Glomerular endothelial cell (primary cell): ENCODE data around the gene PCGF2. TPM values are rescaled to one million over a fixed set of nuclear protein-coding genes. Genes with fewer than 3 reads are reported as not detected.

Experiments
- DNase-seq: peaks from one replicate; pipeline ENCODE4 v3.0.0-alpha.2; 2011; ENCODE audit warnings: low read depth, low spot score; ENCODE audit errors: extremely low read depth
- total RNA-seq: library from RNA; depleted of rRNA; stranded (reverse); fragments of >200 nt; gene quantifications from 2 replicates; pipeline ENCODE4 v1.2.3, GENCODE V29; 2015

PCGF2 gene
- total RNA-seq, 1 donor from 2014 or later, result 24.1 TPM

- no peak for DNase-seq
Observed at GRCh38 chr17:38704606-38705522, 43.3 kb downstream of the PCGF2 start, which contains the start of gene MLLT6. TSS of gene MLLT6 (plus strand) at chr17:38705273. CDS start at chr17:38705633, 360 bp downstream.

DNA sequence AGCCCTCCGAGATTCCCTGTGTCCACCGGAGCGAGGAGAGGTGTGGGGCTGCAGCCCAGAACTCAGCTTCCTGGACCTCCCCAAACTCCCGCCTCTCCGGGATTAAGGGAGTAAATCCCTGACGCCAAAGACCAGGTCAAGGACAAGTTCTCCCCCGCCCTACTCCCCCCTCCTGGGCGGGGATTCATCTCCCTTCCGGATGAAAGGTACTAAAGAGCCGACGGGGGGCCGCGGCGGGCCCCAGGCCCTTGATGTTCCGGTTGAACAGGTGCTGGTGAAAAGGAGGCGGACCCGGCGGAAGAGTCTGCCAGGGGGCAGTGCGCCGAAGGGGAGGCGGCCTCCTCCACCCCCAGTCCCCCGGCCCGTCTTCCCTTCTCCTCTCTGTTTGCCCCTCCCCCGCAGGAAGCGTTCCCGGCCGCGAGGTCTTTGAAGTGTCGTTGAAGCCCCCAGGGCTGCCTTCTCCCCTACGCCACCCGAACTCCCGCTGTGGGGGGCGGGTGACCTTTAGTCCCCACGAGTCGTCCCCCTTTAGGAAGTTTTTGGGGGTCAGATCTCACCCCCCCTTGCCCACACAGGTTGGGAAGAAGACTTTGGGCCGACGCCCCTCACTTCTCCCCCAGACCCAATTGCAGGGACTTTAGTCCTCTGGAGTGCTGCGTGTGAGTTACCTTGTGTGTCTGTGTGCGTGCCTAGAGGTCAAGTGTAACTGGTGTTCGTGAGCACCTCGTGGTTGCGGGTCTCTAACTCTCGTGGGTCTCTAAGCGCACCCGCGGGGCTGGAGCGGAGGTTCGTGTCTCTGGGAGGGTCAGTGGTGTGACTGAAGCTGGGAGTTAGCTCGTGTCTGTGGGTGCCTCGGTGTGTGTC is 44.2 kb downstream of the PCGF2 start:
- DNase-seq, result no peak

DNA sequence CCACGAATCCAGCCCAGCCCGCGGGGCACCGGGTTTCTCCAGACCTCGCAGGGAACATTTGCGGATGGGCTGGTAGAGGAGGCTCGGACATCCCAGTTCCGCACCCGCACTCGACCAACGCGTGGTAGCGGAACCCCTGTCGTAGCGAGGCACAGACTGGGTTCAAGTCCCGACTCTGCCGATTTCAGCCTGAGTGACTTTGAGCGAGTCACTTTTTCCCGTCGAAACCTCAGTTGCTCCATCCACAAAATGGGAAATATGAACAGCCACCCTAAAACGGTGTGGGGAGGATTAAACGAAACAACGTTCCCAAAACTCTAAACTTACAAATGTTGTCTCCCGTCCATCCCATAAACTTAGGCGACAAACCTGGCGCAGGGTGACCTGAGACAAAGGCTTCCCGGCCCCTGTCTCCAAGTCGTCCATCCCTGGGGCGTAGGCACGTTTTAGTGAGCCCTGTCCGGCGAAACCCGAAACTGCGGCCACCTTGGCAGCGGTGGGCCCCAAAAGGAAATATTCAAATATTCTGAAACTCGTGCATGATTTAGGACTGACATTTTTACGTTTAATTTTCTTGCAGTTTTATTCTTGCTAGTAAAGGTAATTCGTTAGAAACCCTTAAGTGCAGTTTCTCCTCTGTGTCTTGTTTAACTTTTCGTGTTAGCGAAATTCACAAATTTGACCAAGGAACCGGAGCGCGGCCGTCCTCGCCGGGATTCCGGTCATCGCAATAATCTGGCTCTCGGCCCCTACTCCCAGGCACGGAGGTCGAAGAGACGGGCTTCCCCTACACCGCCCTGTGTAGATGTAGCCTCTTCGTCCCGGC is 45.0 kb downstream of the PCGF2 start:
- no peak for DNase-seq

DNA sequence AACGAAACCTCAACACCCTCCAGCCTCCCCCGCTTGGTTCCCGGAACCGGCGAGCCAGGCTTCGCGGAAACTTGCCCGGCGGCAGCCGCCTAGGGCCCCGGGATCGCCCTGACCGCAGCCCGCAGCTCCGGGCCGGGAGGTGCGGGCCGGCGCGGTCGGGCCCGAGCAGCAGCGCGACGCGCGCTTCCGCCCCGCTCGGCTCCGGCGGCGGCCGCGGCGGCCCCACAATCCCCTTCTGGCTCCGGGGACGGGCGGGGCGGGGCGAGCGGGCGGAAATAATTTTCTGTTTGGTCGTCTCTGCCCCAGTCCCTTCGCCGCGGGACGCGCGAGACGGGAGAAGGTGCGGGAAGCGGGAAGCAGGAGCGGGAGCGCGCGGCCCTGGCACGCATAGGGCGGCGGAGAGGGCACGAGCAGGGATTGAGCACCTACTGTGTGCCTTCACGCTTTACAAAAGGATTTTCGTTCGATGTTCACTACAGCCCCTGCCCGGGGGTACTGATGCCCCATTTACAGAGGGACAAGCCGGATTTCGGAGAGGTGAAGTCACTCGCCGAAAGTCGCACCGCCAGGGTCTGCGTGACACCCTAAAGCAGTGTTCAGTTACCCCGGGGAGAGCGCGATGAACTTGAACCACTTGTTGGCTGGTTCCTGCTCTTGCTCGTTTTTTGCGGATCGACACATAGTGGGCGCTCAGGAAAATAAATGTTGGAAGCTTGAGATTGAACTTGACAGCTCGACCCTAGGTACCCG is 45.8 kb downstream of the PCGF2 start:
- DNase-seq, result no peak

GRCh38 chr17:38701504-38702165 is 46.5 kb downstream of the PCGF2 start:
- DNase-seq, result no peak

DNA sequence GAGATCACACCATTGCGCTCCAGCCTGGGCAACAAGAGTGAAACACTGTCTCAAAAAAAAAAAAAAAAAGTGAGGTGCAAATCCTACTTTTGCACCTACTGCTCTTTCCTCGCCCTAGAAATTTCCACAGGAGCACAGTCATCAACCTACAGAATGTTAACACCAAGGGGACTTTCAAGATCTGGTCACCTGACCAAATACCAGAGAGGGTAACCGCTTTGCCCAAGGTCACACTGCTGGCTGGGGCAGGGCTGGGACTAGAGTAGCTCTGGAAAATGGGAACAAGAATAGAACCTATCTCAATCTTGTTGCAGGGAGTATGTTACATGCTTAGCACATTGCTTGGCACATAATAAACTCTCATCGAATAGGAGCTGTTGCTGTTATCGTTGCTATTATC is 49.4 kb downstream of the PCGF2 start:
- DNase-seq, result no peak

DNA sequence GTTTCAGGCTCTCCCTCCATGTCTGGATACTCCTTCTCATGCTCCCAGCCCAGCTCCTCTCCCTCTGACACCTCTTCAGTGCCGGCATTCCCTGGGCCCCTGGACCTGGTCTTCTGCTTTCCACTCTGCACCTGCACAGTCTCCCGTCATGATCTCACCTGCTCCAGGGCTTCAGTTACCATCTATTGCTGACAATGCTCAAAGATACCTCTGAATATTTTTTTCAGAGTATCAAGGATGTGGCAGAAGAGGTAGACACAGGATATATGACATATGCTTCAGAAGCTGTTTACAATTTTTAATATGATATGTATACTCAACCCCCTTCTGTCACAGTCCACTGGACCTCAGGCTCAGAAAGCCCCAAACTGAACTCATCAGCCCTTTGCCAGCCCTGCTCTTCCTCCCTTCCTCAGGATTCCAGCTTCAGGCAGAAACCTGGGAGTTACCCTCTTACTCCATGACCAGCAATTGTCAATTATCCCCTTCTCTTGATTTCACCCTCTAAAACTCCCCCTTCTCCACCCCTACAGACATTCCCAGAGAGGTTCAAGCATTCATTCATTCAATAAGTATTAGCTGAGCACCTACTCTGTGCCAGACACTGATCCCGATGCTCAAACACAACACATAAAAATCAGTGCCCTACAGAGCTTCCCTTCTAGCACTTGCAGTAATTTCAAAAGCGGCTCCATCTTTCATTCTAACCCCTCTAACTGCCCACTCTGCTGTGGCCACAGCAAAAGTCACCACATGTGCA is 50.9 kb downstream of the PCGF2 start:
- no peak for DNase-seq

- DNase-seq, result no peak
Observed at GRCh38 chr17:38693700-38694329, 54.3 kb downstream of the PCGF2 start.

GRCh38 chr17:38691154-38691553 is 57.0 kb downstream of the PCGF2 start:
- DNase-seq, result no peak

GRCh38 chr17:38690386-38690785 is 57.8 kb downstream of the PCGF2 start:
- DNase-seq, result no peak

GRCh38 chr17:38687286-38687685 is 60.9 kb downstream of the PCGF2 start:
- no peak for DNase-seq

- DNase-seq, result no peak
Observed at GRCh38 chr17:38685491-38685890, 62.6 kb downstream of the PCGF2 start.

Other genes with a start within 250 kb of the PCGF2 start
- 0.19 TPM in 1 of 2 replicates, not detected in the other for gene SRCIN1, start 142.4 kb downstream of the PCGF2 start, total RNA-seq
- 2.7 and 2.8 TPM in 2 replicates for gene EPOP, start 73.4 kb downstream of the PCGF2 start, total RNA-seq
- gene MLLT6, start 43.1 kb downstream of the PCGF2 start, total RNA-seq, result 31.7 and 45.8 TPM in 2 replicates
- gene CISD3, start 18.0 kb downstream of the PCGF2 start, total RNA-seq, result 6.1 and 13.3 TPM in 2 replicates
- 207 TPM in 2 replicates for gene PSMB3, start 4.4 kb upstream of the PCGF2 start, total RNA-seq
- 42.3 and 50.7 TPM in 2 replicates for gene PIP4K2B, start 51.2 kb upstream of the PCGF2 start, total RNA-seq
- 15.8 and 16.2 TPM in 2 replicates for gene CWC25, start 77.0 kb upstream of the PCGF2 start, total RNA-seq
- gene RPL23, start 105.4 kb upstream of the PCGF2 start, total RNA-seq, result 852 and 1,109 TPM in 2 replicates
- 341 and 399 TPM in 2 replicates for gene LASP1, start 121.7 kb upstream of the PCGF2 start, total RNA-seq
- not detected in 2 replicates for gene FBXO47, start 219.1 kb upstream of the PCGF2 start, total RNA-seq